Fibroblast of lung (primary cell): ENCODE measurements around the gene OCA2.

Experiments used
- EZH2 ChIP-seq: IDR thresholded peaks from 2 replicates; pipeline ENCODE4 v1.5.1; 2012; ENCODE audit warnings: low read length, control low read depth, mild to moderate bottlenecking; ENCODE audit errors: missing control alignments
- TF ChIP-seq, protein P1 (sequence below), 2 donors: IDR thresholded peaks in 1 of 2; conservative IDR thresholded peaks in 1 of 2; 1 replicate in 1 of 2; 2 replicates in 1 of 2; pipeline ENCODE4 v1.5.1; 2011 to 2012; ENCODE audit warnings: low read length in 2 of 2, control low read depth in 1 of 2, inconsistent platforms in 1 of 2, low read depth in 1 of 2, mild to moderate bottlenecking in 1 of 2

DNA sequence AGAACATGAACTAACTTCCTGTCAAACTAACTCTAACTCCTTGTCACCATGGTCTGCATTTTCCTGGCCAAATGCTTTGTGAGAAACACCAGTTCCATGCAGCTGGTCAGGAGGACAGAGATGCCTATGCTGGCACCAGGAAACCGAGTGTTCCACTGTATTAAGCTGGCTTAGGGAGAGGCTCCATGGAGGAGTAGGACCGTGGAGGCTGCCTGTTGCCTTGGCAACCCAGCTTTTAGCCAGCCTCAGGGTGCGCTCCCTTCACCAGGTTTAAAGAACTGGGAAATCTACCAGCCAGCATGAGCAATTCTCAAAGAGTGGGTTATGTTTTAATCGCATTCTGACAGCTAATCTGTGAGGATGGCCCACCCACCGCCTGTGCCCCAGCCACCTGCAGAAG lies 394.1 kb downstream of the OCA2 start:
- TF ChIP-seq, protein P1, sequence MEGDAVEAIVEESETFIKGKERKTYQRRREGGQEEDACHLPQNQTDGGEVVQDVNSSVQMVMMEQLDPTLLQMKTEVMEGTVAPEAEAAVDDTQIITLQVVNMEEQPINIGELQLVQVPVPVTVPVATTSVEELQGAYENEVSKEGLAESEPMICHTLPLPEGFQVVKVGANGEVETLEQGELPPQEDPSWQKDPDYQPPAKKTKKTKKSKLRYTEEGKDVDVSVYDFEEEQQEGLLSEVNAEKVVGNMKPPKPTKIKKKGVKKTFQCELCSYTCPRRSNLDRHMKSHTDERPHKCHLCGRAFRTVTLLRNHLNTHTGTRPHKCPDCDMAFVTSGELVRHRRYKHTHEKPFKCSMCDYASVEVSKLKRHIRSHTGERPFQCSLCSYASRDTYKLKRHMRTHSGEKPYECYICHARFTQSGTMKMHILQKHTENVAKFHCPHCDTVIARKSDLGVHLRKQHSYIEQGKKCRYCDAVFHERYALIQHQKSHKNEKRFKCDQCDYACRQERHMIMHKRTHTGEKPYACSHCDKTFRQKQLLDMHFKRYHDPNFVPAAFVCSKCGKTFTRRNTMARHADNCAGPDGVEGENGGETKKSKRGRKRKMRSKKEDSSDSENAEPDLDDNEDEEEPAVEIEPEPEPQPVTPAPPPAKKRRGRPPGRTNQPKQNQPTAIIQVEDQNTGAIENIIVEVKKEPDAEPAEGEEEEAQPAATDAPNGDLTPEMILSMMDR (conservative IDR thresholded peaks at IDR 0.05 in 1 of 2, IDR thresholded peaks at IDR 0.05 in 1 of 2; ENCODE audit: low read depth in 1 of 2, low read length in 2 of 2), result no peak
- no peak for TF ChIP-seq EZH2
